Activated B cell treated with CpG ODN at 0.5 μM for 24 hours (primary cell): ENCODE results near the gene VPS54. TPM values are rescaled to one million over a fixed set of nuclear protein-coding genes. Genes with fewer than 3 reads are reported as not detected.

Experiments used
- ATAC-seq: fragments of 200-7000 bp; cut with Tn5 transposase; one replicate; pipeline ENCODE4 v1.10.0; 2021; ENCODE audit warnings: low read depth, mild to moderate bottlenecking, moderate library complexity
- CTCF ChIA-PET: fragments of 350-600 bp; sonication (Branson Sonifier 250); formaldehyde crosslinking; loops from one replicate; lab custom pipeline; 2021; ENCODE audit warnings: antibody characterized with exemption; lab: Charles Lee
- POLR2A ChIA-PET: fragments of 350-600 bp; sonication (Branson Sonifier 250); formaldehyde crosslinking; loops from one replicate; lab custom pipeline; 2021; ENCODE audit warnings: antibody characterized with exemption; lab: Charles Lee
- DNase-seq: peaks from one replicate; pipeline ENCODE4 v3.0.0; 2022
- H3K27ac Mint-ChIP-seq: one replicate; pipeline ENCODE4 v1.8.0; 2020; ENCODE audit warnings: mixed read lengths
- H3K27me3 Mint-ChIP-seq: one replicate; pipeline ENCODE4 v1.8.0; 2021; ENCODE audit warnings: mixed read lengths
- H3K36me3 Mint-ChIP-seq: one replicate; pipeline ENCODE4 v1.8.0; 2021; ENCODE audit warnings: low read depth, mixed read lengths
- H3K4me1 Mint-ChIP-seq: one replicate; pipeline ENCODE4 v1.8.0; 2021; ENCODE audit warnings: mixed read lengths
- H3K4me3 Mint-ChIP-seq: one replicate; pipeline ENCODE4 v1.8.0; 2020; ENCODE audit warnings: mild to moderate bottlenecking, mixed read lengths
- H3K9me3 Mint-ChIP-seq: one replicate; pipeline ENCODE4 v1.8.0; 2020; ENCODE audit warnings: mixed read lengths
- intact Hi-C: fragments of 100-400 bp; cut with micrococcal nuclease; formaldehyde crosslinking; loops from one replicate; pipeline ENCODE4 v1.15.1; 2024
- total RNA-seq: library from RNA; stranded (reverse); gene quantifications from 2 replicates; pipeline ENCODE4 v1.2.3, GENCODE V29; 2022
- TF ChIP-seq, protein P1 (sequence below): fragments of 200-600 bp; IDR thresholded peaks from one replicate; pipeline ENCODE4 v1.8.0; 2022; ENCODE audit warnings: antibody characterized with exemption, mild to moderate bottlenecking

VPS54 gene
- total RNA-seq, 1 donor from 2014 or later: 13.1 TPM

DNA sequence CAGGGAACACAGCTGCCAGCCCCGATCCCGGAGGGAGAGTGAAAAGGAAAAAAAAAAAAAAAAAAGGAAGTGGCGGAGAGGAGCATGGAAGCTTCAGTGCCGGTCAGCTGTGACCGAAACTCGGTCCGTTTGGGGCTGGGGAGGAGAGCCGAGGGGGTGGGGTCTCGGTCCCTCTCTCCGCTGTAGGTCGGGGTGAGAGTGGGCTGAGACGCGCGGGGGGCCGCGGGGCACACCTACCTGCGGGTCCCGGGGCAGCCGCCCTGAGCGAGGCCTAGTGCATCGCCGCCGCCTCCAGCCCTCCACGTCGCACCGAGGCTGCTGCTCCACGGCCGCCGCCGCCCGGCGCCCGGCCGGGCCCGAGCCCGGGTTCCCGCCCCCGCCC, 536 bp downstream of the VPS54 start:
- ATAC-seq: peak; percentile 61
- H3K27ac Mint-ChIP-seq: peak overlapping the region; percentile 92

DNA sequence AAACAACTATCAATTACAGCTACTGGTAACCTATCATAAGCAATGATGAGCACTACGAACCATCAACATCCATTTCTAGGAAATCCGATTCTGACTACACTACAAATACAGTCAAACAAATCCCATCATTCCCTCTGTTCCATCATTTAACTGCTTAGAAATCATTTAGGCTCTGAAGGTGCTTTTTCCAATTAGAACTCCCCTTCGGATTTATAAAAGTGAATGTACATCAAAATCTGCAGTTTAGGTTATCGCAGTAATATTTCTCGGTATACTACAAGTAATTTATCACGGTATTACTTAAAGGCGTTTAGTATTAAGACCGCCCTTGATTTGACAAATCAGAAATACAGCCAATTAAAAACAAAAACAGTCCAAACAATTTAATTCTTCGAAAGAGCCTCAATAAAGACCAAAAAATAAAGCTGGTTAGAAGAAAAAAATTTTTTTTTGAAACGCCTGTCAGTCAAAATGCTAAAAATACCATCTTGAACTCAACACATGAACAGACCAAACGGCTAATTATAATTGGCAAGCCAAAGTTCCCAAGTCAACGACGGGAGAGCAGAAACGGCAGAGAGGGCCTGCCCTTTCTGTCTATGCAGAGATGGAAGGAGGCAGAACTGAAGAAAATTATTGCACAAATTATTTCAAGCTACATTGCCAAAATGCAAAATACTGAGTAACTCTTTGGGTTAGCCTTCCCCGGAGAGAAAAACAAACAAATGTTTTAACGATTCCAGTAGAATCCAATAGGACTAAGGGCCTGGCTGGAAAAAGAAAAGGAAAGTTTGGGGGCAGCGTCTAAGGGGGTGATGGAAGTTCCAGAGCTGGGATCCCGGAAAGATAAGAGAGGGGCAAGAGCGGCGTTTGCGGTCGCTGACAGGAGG, 1.2 kb downstream of the VPS54 start:
- peaks cover 36% of the 10 kb centered on the region for H3K4me1 Mint-ChIP-seq
- ChIA-PET POLR2A (interaction anchor here (0.6 to 1.4 kb wide), 12 partner anchors 19 to 1218 kb away, joined by 3 to 18 read pairs (median 4); partner anchors contain the start of genes MDH1, RAB1A and WDPCP), CTCF (interaction anchor here (1.2 kb wide), 1 partner anchor 313 kb away, joined by 3 read pairs; no protein-coding TSS in a partner anchor)
- TF ChIP-seq, protein P1, sequence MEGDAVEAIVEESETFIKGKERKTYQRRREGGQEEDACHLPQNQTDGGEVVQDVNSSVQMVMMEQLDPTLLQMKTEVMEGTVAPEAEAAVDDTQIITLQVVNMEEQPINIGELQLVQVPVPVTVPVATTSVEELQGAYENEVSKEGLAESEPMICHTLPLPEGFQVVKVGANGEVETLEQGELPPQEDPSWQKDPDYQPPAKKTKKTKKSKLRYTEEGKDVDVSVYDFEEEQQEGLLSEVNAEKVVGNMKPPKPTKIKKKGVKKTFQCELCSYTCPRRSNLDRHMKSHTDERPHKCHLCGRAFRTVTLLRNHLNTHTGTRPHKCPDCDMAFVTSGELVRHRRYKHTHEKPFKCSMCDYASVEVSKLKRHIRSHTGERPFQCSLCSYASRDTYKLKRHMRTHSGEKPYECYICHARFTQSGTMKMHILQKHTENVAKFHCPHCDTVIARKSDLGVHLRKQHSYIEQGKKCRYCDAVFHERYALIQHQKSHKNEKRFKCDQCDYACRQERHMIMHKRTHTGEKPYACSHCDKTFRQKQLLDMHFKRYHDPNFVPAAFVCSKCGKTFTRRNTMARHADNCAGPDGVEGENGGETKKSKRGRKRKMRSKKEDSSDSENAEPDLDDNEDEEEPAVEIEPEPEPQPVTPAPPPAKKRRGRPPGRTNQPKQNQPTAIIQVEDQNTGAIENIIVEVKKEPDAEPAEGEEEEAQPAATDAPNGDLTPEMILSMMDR: no peak
- peak overlapping the region; percentile 97 for H3K4me3 Mint-ChIP-seq
- ATAC-seq (no peak), DNase-seq (no peak)
- intact Hi-C loops: loop anchor here (2.0 to 5.0 kb wide), 2 partner anchors 177 to 1209 kb away; partner anchors contain the start of genes ACTR2 and UGP2
- H3K36me3 Mint-ChIP-seq: peaks cover 6% of the 10 kb centered on the region
- no peaks in the 10 kb centered on the region for H3K9me3 Mint-ChIP-seq
- peak overlapping the region; percentile 92 for H3K27ac Mint-ChIP-seq
- H3K27me3 Mint-ChIP-seq: no peaks in the 10 kb centered on the region

More for the DNA sequence above, 536 bp downstream of the VPS54 start:
- no peaks in the 10 kb centered on the region for H3K27me3 Mint-ChIP-seq
- peaks cover 34% of the 10 kb centered on the region for H3K4me1 Mint-ChIP-seq
- H3K36me3 Mint-ChIP-seq: peaks cover 6% of the 10 kb centered on the region
- peak overlapping the region; percentile 97 for H3K4me3 Mint-ChIP-seq
- DNase-seq: no peak
- POLR2A ChIA-PET: interaction anchor here (0.6 to 1.4 kb wide), 12 partner anchors 18 to 1217 kb away, joined by 3 to 18 read pairs (median 4); partner anchors contain the start of genes MDH1, RAB1A and WDPCP
- H3K9me3 Mint-ChIP-seq: no peaks in the 10 kb centered on the region
- CTCF ChIA-PET: interaction anchor here (1.2 kb wide), 1 partner anchor 312 kb away, joined by 3 read pairs; no protein-coding TSS in a partner anchor
- TF ChIP-seq, protein P1: no peak
- intact Hi-C loops: loop anchor here (1.0 to 5.0 kb wide), 3 partner anchors 178 to 1209 kb away; partner anchors contain the start of genes ACTR2, MDH1, UGP2 and WDPCP

DNA sequence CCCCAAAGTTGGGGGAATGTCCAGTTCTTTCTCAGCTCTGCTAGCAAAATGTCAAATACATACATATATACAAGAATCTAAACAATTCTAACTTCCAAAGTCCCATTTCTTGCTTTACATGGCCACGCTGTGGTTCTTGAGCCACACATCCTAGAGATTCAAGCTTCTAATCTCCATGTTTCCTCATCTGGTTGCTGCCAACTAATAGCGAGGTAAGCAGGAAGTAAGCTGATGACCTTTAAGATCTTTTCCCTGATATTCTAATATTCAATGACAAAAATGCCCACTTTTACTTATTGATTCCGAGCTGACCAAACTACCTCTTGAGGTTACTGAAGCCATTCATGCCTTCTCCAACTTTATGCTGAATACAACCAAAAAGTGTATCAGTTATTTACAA, 3.3 kb downstream of the VPS54 start:
- intact Hi-C loops: loop anchor here (5.0 kb wide), 1 partner anchor 1211 kb away; the partner anchor contains the start of gene ACTR2
- Mint-ChIP-seq H3K27me3 (no peaks in the 10 kb centered on the region), H3K36me3 (peaks cover 6% of the 10 kb centered on the region), H3K9me3 (no peaks in the 10 kb centered on the region), H3K27ac (no peak overlapping the region), H3K4me3 (no peak overlapping the region), H3K4me1 (peaks cover 37% of the 10 kb centered on the region)
- POLR2A ChIA-PET: interaction anchor here (0.7 kb wide), 1 partner anchor 1212 kb away, joined by 4 read pairs; the partner anchor contains the start of gene ACTR2
- no peak for DNase-seq
- no peak for ATAC-seq
- TF ChIP-seq, protein P1: no peak
- CTCF ChIA-PET: interaction anchor here (1.5 kb wide), 1 partner anchor 33 kb away, joined by 3 read pairs; no protein-coding TSS in a partner anchor

DNA sequence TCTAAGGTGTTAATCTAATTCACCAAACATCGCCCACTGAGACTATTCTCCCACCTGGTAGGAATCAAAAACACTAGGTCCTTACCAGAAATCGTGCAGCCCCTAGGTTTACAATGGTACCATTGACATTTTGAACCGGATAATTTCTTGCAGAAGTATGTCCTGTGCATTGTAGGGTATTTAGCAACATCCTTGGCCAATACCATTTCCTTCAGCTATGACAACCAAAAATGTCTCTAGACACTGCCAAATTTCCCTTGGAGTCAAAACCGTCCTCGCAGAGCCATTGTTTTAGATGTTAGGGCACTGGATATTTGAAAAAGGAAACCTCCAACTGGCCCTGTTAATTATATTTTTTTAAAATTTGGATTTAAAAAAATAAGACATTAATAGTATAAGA, 3.8 kb downstream of the VPS54 start:
- no peaks in the 10 kb centered on the region for H3K27me3 Mint-ChIP-seq
- no peak overlapping the region for H3K4me3 Mint-ChIP-seq
- ATAC-seq (no peak), DNase-seq (no peak)
- ChIA-PET POLR2A (no interaction called here), CTCF (interaction anchor here (1.5 kb wide), 1 partner anchor 34 kb away, joined by 3 read pairs; no protein-coding TSS in a partner anchor)
- H3K9me3 Mint-ChIP-seq: no peaks in the 10 kb centered on the region
- TF ChIP-seq, protein P1: no peak
- intact Hi-C loops: loop anchor here (5.0 kb wide), 1 partner anchor 1212 kb away; the partner anchor contains the start of gene ACTR2
- H3K4me1 Mint-ChIP-seq: peaks cover 35% of the 10 kb centered on the region
- H3K27ac Mint-ChIP-seq: no peak overlapping the region
- H3K36me3 Mint-ChIP-seq: peaks cover 6% of the 10 kb centered on the region
